GM19328 (cell line): ENCODE results near the gene BBX.

Experiments
- ATAC-seq: cut with Tn5 transposase; IDR thresholded peaks from one replicate; pipeline ENCODE4 v1.9.1; 2021; ENCODE audit warnings: mild to moderate bottlenecking, moderate library complexity; ENCODE audit not compliant: unreplicated experiment

The BBX gene

GRCh38 chr3:107644631-107645030 is 121.9 kb downstream of the BBX start:
- ATAC-seq, result no peak

GRCh38 chr3:107650788-107651187 is 128.0 kb downstream of the BBX start:
- no peak for ATAC-seq

DNA sequence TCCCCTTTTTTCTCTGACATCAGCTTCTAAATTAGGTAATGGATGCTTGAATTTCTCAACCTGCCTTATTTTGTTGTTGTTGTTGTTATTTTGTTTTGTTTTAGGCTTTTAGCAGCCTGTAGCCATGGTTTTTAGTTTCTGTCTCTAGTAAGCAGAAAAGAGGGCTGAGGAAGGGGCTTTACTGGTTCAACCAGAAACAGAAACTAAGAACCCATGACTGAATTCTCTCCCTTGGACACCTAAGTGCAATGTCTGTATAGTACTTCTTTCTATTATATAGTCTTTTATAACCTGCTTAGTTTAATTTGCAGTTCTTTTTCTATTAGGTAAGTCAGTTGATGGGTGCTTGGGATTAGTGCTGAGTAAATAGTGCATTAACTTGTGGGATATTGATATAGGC is 129.0 kb downstream of the BBX start:
- no peak for ATAC-seq

GRCh38 chr3:107654218-107654617 is 131.5 kb downstream of the BBX start:
- no peak for ATAC-seq

DNA sequence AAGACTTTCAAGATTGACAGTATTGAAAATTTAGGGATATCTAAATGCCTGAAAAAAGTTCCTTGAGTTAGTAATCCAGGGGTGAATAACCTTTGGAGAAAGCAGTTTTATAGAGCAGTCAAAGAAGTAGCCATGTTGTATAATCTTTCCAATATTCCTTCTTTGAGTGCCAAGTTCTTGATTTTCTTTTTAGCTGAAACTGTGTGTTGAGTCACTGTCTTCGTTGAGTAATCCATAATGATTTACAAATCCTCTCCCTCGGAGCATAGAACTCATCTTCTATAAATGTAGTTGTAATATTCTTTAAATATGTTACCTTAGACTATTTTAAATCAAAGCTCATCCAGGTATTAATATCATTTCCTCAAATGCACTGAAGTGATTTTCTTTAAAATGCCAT is 135.2 kb downstream of the BBX start:
- no peak for ATAC-seq

DNA sequence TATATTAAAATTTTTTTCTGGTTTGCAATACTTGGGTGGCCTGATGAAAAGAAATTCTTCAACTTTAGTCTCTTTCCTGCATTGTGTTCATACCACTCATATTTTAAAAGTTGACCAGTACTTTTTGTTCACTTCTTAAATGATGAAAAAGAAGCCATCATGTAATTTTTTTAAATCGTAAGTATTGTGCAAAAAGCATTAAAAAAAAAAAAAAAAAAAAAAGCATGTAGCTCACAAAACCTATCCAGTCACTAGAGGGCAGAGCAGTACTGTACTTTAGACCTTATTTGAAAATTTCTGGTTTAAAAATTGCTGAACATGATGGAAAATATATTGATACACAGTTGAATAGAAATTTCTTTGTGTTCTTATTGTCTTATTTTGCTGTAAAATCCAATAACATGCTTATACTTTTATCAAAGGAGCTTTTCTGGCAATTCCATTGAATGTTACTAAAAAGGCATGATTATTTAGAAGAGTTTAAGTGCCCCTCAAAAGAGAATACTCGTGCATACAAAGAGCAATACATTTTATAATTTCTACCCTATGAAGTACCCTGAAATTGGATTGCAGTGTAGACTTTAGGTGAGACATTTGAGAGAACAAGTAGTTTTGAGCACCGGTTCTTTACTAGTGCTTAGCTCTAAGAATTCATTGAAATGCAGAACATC is 137.7 kb downstream of the BBX start:
- no peak for ATAC-seq

DNA sequence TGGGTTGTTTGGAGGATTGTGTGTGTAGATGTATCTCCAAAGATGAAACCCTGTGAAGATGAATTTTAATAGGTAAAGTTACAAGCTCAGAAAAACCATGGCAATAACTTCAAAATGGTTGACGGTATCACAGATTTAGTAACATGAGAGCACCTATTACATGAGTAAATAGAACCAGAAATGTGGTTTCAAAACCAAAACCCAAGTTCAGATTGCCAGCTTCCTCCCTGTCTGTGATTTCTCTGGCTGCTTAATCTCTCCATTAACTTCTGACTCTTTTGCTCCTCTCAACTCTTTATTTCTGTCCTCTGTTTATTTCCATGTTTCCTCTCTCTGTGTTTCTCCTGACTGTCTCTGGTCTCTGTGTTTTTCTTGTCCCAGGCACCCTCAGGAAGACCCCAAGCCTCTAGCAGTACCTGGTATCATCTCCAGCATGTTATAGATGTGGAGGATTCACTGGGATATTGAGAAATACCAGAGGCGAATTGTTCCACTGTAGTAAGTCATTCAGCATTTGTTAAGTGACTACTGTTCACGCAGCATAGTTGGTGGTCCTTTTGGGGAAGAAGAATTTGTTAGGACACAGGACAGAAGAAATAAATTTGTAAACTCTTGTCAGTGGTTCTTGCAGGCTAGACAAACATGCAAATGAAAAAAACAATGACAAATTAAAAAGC is 138.8 kb downstream of the BBX start:
- no peak for ATAC-seq

- no peak for ATAC-seq
These were observed 139.4 kb downstream of the BBX start for GRCh38 chr3:107662124-107662507.

GRCh38 chr3:107662586-107662985 is 139.8 kb downstream of the BBX start:
- no peak for ATAC-seq

- no peak for ATAC-seq
These were observed 140.5 kb downstream of the BBX start for GRCh38 chr3:107663266-107663665.

- ATAC-seq, result no peak
These were observed 141.9 kb downstream of the BBX start for GRCh38 chr3:107664614-107665013.

- ATAC-seq, result no peak
These were observed 142.6 kb downstream of the BBX start for GRCh38 chr3:107665351-107665750.

DNA sequence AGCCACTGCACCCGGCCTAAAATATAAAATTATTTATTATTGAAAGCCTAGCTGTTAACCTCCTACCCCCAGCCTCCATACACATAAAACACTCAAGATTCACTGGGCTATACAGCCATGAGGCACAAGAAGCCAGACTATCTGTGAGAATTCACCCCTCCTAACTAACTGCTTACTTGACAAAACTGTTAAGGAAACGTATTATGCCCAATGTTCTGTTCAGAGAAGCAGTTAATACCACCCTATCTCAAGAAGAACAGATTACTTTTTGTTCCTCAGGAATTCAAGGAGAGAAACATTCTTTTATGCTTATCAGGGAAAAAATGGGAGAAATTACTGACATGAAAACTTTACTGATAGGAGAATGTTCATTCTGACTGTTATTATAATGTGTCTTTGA is 144.1 kb downstream of the BBX start:
- no peak for ATAC-seq

GRCh38 chr3:107668416-107668815 is 145.7 kb downstream of the BBX start:
- no peak for ATAC-seq

- ATAC-seq, result no peak
These were observed 146.2 kb downstream of the BBX start for GRCh38 chr3:107668963-107669362.

DNA sequence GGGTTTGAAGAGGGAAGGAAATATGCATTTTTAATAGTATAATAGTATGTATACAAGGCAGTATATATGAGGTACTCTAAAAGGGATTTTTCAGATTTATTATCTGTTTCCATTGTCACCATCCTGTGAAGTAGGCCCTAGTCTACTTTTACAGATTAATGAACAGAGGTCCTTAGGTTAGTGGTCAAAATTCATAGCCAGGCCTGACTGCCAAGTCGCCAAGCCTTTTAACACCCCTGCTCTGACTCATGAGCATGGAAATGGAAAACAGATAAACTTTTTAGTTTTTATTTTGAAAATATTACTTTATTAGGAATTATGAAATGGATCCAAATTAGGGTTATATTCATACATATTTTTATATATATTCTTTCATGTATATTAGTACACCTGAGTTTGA is 146.9 kb downstream of the BBX start:
- no peak for ATAC-seq

DNA sequence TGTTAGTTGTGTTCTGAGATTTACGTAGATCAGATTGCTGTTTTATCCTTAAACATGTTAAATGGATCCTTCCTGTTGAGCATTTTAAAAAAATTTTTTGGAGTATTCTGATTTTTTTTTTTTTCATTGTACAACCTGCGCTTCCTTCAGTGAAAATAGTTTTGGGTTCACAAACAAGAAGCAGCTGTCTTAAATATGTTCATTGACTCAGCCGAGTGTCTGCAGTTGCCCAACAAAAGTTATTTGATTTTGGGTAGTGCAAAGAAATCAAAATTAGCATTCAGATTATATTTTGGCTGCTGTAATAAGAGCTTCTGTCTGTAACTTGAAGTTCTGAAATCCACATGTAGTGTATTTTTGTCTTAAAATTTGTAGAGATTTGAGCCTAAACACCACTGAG is 148.2 kb downstream of the BBX start:
- ATAC-seq, result no peak

DNA sequence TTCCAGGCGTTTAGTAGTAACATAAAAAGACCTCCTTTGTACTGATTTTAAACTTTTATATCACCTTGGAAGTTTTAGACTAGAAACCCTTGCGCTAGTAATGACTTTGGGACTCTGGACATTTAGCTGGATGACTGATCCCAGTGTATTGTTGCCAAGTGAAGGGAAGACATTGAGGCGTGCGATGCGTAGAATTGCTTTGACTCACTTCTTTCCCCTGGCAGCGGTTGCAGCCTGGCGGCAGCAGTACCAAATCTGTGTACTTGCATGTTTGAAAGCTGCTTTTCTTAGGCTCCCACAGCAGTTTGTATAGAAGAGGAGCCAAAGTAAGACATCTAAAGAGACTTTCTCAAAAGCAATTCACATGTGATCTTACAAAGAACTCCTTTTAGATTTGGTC is 151.6 kb downstream of the BBX start:
- ATAC-seq, result no peak

- no peak for ATAC-seq
These were observed 152.6 kb downstream of the BBX start for GRCh38 chr3:107675233-107675900.

GRCh38 chr3:107676469-107677309 is 153.9 kb downstream of the BBX start:
- no peak for ATAC-seq

- ATAC-seq, result no peak
These were observed 157.2 kb downstream of the BBX start for GRCh38 chr3:107679921-107680320.
